Measurements from ENCODE around the gene AGBL1.

The AGBL1 gene

GRCh38 chr15:86714241-86714640 lies 634.6 kb downstream of the AGBL1 start:
- no peak for DNase-seq (ENCODE audit: low read depth)

- DNase-seq (ENCODE audit: low read depth) = no peak
These were observed 646.0 kb downstream of the AGBL1 start for GRCh38 chr15:86725628-86726027.

- DNase-seq (ENCODE audit: low read depth) = no peak
These were observed 655.8 kb downstream of the AGBL1 start for GRCh38 chr15:86735247-86736040.

GRCh38 chr15:86741917-86742316 lies 662.2 kb downstream of the AGBL1 start:
- DNase-seq (ENCODE audit: low read depth) = no peak

- DNase-seq (ENCODE audit: low read depth) = peak; percentile 35
These were observed 663.7 kb downstream of the AGBL1 start for GRCh38 chr15:86743283-86743903.

GRCh38 chr15:86744198-86744780 lies 664.6 kb downstream of the AGBL1 start:
- no peak for DNase-seq (ENCODE audit: low read depth)

- DNase-seq (ENCODE audit: low read depth) = no peak
These were observed 671.4 kb downstream of the AGBL1 start for GRCh38 chr15:86751116-86751515.

GRCh38 chr15:86754846-86755245 lies 675.2 kb downstream of the AGBL1 start:
- DNase-seq (ENCODE audit: low read depth) = no peak

- DNase-seq (ENCODE audit: low read depth) = no peak
These were observed 677.0 kb downstream of the AGBL1 start for GRCh38 chr15:86756688-86757087.

GRCh38 chr15:86759800-86760523 lies 680.3 kb downstream of the AGBL1 start:
- DNase-seq (ENCODE audit: low read depth) = no peak

- DNase-seq (ENCODE audit: low read depth) = no peak
These were observed 683.2 kb downstream of the AGBL1 start for GRCh38 chr15:86762874-86763273.

- no peak for DNase-seq (ENCODE audit: low read depth)
These were observed 684.4 kb downstream of the AGBL1 start for GRCh38 chr15:86764021-86764420.

- no peak for DNase-seq (ENCODE audit: low read depth)
These were observed 685.6 kb downstream of the AGBL1 start for GRCh38 chr15:86765281-86765680.

- DNase-seq (ENCODE audit: low read depth) = no peak
These were observed 692.8 kb downstream of the AGBL1 start for GRCh38 chr15:86772369-86773059.

GRCh38 chr15:86773736-86774135 lies 694.1 kb downstream of the AGBL1 start:
- no peak for DNase-seq (ENCODE audit: low read depth)

GRCh38 chr15:86776145-86776544 lies 696.5 kb downstream of the AGBL1 start:
- no peak for DNase-seq (ENCODE audit: low read depth)

- no peak for DNase-seq (ENCODE audit: low read depth)
These were observed 716.9 kb downstream of the AGBL1 start for GRCh38 chr15:86796521-86796920.

GRCh38 chr15:86797135-86797534 lies 717.5 kb downstream of the AGBL1 start:
- DNase-seq (ENCODE audit: low read depth) = no peak

- no peak for DNase-seq (ENCODE audit: low read depth)
These were observed 719.6 kb downstream of the AGBL1 start for GRCh38 chr15:86799226-86799625.

- no peak for DNase-seq (ENCODE audit: low read depth)
These were observed 722.6 kb downstream of the AGBL1 start for GRCh38 chr15:86802244-86802643.

GRCh38 chr15:86804406-86804805 lies 724.7 kb downstream of the AGBL1 start:
- DNase-seq (ENCODE audit: low read depth) = no peak

GRCh38 chr15:86810329-86810728 lies 730.7 kb downstream of the AGBL1 start:
- no peak for DNase-seq (ENCODE audit: low read depth)

Data from T follicular helper cell (primary cell).